Suprapubic skin (tissue), 4 donors: ENCODE data around the gene HTR3B. TPM values are rescaled to one million over a fixed set of nuclear protein-coding genes. Genes with fewer than 3 reads are reported as not detected.
"Not testable (repeated sequence)": the region's sequence is repeated elsewhere in the genome, so short reads cannot be mapped to it uniquely, and the experiment has no call there.

Experiments
- DNase-seq, 2 donors: peaks; one replicate each; pipeline ENCODE4 v3.0.0-alpha.2; 2019; ENCODE audit warnings: low spot score in 2 of 2
- H3K27ac ChIP-seq: fragments of 200-600 bp; sonication (generic); one replicate; pipeline ENCODE4 v1.5.1; 2019
- H3K27me3 ChIP-seq: fragments of 200-600 bp; sonication (generic); one replicate; pipeline ENCODE4 v1.5.1; 2019
- H3K36me3 ChIP-seq: fragments of 200-600 bp; sonication (generic); one replicate; pipeline ENCODE4 v1.5.1; 2019
- H3K4me1 ChIP-seq: fragments of 200-600 bp; sonication (generic); one replicate; pipeline ENCODE4 v1.5.1; 2019
- H3K4me3 ChIP-seq: fragments of 200-600 bp; sonication (generic); one replicate; pipeline ENCODE4 v1.5.1; 2019; ENCODE audit warnings: mild to moderate bottlenecking
- H3K9me3 ChIP-seq: fragments of 200-600 bp; sonication (generic); one replicate; pipeline ENCODE4 v1.5.1; 2019
- EP300 ChIP-seq: sonication (generic); formaldehyde crosslinking; IDR thresholded peaks from one replicate; pipeline ENCODE4 v1.6.1; 2017; ENCODE audit warnings: antibody characterized with exemption
- POLR2A ChIP-seq, 2 donors: fragments of 450-650 bp; IDR thresholded peaks; one replicate each; pipeline ENCODE4 v1.6.1; 2017; ENCODE audit warnings: antibody characterized with exemption in 2 of 2, mild to moderate bottlenecking in 2 of 2, moderate library complexity in 2 of 2
- POLR2AphosphoS5 ChIP-seq, 3 donors: sonication (generic); formaldehyde crosslinking; IDR thresholded peaks; one replicate each; pipeline ENCODE4 v1.6.1; 2017; ENCODE audit warnings: antibody characterized with exemption in 3 of 3
- WGBS: methylation state at CpG from one replicate; pipeline ENCODE4 v1.1.5; 2018; 5-methylcytosine and 5-hydroxymethylcytosine counted together
- total RNA-seq, 4 donors: library from RNA; depleted of rRNA; stranded (reverse); fragments of >200 nt; gene quantifications; one replicate each; pipeline ENCODE4 v1.1.0, GENCODE V29; 2016
- TF ChIP-seq, protein P1 (sequence below), 2 donors: fragments of 200-600 bp in 1 of 2; fragments of 450-650 bp in 1 of 2; sonication (generic) in 1 of 2; IDR thresholded peaks; one replicate each; pipeline ENCODE4 v1.5.1; 2016 to 2019; ENCODE audit warnings: antibody characterized with exemption in 2 of 2, mild to moderate bottlenecking in 1 of 2, moderate library complexity in 1 of 2

HTR3B gene
- total RNA-seq, 4 donors from 2014 or later = not detected

DNA sequence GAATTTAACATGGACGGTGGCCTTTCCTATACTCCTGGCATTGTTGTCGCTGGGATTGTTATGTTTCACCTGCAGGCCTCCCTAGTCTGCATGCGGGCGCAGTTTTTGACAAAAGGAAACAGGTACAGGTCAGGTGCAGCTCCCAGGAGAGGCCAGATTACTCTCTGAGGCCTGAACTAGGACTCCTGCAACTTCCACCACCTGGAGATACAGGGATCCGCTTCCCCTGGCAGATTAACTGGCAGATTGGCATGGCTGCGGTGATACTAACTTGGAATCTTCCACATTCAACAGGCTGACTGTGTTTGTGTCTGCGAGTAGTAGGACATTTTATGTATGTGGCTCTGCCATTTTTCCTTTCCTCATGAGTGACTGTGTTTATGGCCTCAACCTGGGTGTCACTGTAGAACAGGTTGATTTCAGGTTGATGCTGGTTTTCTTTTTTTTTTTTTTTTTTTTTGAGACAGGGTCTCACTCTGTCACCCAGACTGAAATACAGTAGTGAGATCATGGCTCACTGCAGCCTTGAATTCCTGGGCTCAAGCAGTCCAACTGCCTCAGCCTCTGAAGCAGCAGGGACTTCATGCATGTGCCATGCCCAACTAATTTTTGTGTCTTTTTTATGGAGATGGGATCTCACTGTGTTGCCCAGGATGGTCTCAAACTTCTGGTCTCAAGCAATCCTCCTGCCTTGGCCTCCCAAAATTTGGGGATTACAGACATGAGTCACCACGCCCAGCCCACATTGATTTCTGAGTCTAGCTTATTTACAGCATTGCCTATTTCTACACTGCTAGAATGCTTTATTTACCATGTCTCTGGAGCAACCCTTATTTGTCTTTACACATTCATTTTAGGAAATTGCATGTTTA lies 27.6 kb upstream of the HTR3B start:
- H3K36me3 ChIP-seq = no peaks in the 10 kb centered on the region
- WGBS = 93% methylated on average over 8 of the region's 8 CpGs
- no peak for DNase-seq
- H3K4me1 ChIP-seq = peaks cover 21% of the 10 kb centered on the region
- H3K27ac ChIP-seq = no peak overlapping the region
- no peaks in the 10 kb centered on the region for H3K9me3 ChIP-seq
- no peaks in the 10 kb centered on the region for H3K27me3 ChIP-seq
- no peak overlapping the region for H3K4me3 ChIP-seq
- TF ChIP-seq POLR2A (IDR thresholded peaks at IDR 0.05) (no peak), EP300 (no peak), POLR2AphosphoS5 (IDR thresholded peaks at IDR 0.05) (no peak)

DNA sequence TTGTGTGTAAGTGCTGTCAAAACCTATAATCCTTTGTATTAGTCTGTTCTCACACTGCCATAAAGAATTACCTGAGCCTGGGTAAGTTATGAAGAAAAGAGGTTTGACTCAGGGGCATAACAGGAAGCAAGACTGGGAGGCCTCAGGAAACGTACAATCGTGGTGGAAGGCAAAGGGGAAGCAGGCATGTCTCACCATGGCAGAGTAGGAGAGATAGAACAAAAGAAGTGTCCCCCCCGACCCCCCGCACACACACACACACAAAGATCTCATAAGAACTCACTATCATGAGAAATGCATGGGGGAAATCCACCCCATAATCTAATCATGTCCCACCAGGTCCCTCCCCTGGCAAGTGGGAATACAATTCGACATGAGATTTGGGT lies 26.9 kb upstream of the HTR3B start:
- Histone ChIP-seq H3K36me3 (no peaks in the 10 kb centered on the region), H3K4me1 (peaks cover 21% of the 10 kb centered on the region), H3K27ac (no peak overlapping the region), H3K9me3 (no peaks in the 10 kb centered on the region), H3K4me3 (no peak overlapping the region), H3K27me3 (no peaks in the 10 kb centered on the region)
- DNase-seq = no peak
- WGBS = 66% methylated on average over 5 of the region's 5 CpGs
- TF ChIP-seq, protein P1, sequence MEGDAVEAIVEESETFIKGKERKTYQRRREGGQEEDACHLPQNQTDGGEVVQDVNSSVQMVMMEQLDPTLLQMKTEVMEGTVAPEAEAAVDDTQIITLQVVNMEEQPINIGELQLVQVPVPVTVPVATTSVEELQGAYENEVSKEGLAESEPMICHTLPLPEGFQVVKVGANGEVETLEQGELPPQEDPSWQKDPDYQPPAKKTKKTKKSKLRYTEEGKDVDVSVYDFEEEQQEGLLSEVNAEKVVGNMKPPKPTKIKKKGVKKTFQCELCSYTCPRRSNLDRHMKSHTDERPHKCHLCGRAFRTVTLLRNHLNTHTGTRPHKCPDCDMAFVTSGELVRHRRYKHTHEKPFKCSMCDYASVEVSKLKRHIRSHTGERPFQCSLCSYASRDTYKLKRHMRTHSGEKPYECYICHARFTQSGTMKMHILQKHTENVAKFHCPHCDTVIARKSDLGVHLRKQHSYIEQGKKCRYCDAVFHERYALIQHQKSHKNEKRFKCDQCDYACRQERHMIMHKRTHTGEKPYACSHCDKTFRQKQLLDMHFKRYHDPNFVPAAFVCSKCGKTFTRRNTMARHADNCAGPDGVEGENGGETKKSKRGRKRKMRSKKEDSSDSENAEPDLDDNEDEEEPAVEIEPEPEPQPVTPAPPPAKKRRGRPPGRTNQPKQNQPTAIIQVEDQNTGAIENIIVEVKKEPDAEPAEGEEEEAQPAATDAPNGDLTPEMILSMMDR (IDR thresholded peaks at IDR 0.05) = no peak
- TF ChIP-seq POLR2A (IDR thresholded peaks at IDR 0.05) = no peak
- TF ChIP-seq EP300 = no peak
- no peak for TF ChIP-seq POLR2AphosphoS5 (IDR thresholded peaks at IDR 0.05)

DNA sequence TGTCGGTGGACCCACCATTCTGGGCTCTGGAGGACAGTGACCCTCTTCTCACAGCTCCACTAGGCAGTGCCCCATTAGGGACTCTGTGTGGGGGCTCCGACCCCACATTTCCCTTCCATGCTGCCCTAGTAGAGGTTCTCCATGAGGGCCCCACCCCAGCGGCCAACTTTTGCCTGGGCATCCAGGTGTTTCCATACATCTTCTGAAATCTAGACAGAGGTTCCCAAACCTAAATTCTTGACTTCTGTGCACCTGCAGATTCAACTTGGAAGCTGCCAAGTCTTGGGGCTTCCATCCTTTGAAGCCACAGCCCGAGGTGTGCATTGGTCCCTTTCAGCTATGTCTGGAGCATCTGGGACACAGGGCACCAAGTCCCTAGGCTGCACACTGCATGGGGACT lies 25.1 kb upstream of the HTR3B start:
- not testable (repeated sequence) for H3K27me3 ChIP-seq, H3K36me3 ChIP-seq, H3K9me3 ChIP-seq, H3K27ac ChIP-seq, DNase-seq, H3K4me3 ChIP-seq
- WGBS = 93% methylated on average over 4 of the region's 4 CpGs
- peaks cover 11% of the 10 kb centered on the region for H3K4me1 ChIP-seq

DNA sequence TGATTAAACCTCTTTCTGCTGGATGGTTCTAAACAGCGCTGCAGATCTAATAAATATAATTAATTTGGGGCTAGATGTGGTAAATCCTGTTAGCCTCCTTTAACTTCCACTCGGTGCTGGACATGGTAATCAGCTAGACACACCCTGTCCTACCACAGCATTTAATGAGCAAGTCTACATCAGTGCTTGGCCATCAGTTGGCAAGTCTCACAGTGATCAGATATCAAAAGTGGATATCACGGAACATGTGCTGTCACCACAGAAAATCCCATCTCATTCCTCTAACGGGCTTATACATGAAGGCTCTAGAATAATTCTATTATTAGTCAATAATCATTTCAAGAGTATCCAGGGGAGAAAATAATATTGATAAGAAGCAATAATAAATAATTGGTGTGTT lies 23.6 kb upstream of the HTR3B start:
- no peaks in the 10 kb centered on the region for H3K27me3 ChIP-seq
- WGBS = 78% methylated on average over 4 of the region's 4 CpGs
- peaks cover 6% of the 10 kb centered on the region for H3K4me1 ChIP-seq
- TF ChIP-seq, protein P1 (IDR thresholded peaks at IDR 0.05) = no peak
- TF ChIP-seq POLR2AphosphoS5 (IDR thresholded peaks at IDR 0.05) (no peak), POLR2A (IDR thresholded peaks at IDR 0.05) (no peak), EP300 (no peak)
- no peak for DNase-seq
- no peak overlapping the region for H3K27ac ChIP-seq
- no peaks in the 10 kb centered on the region for H3K36me3 ChIP-seq
- H3K9me3 ChIP-seq = no peaks in the 10 kb centered on the region
- H3K4me3 ChIP-seq = no peak overlapping the region

DNA sequence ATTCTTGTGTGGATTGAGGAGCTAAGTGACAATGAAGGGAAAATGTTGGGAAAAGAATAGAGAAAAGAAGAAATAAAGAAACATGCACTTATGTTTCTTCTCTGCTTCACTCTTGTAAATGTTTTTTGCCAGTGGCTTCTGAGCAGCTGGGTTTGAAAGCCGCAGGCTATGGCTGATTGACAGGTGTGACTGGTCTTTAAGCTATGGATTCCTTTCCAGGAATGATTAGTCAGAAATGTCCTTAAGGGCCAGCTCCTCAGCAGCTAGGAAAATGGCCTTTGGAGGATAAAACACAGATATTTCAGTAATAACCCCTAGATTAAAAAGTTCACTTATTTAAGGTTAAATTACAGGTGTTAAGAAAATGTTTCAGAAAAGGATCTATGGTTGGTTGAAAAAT lies 22.7 kb upstream of the HTR3B start:
- Histone ChIP-seq H3K4me3 (no peak overlapping the region), H3K27me3 (no peaks in the 10 kb centered on the region), H3K9me3 (no peaks in the 10 kb centered on the region), H3K27ac (no peak overlapping the region), H3K4me1 (no peaks in the 10 kb centered on the region), H3K36me3 (no peaks in the 10 kb centered on the region)
- no peak for DNase-seq
- no peak for TF ChIP-seq EP300
- TF ChIP-seq, protein P1 (IDR thresholded peaks at IDR 0.05) = no peak
- no peak for TF ChIP-seq POLR2A (IDR thresholded peaks at IDR 0.05)
- TF ChIP-seq POLR2AphosphoS5 (IDR thresholded peaks at IDR 0.05) = no peak
- 55% methylated on average over 1 of the region's 1 CpG for WGBS

DNA sequence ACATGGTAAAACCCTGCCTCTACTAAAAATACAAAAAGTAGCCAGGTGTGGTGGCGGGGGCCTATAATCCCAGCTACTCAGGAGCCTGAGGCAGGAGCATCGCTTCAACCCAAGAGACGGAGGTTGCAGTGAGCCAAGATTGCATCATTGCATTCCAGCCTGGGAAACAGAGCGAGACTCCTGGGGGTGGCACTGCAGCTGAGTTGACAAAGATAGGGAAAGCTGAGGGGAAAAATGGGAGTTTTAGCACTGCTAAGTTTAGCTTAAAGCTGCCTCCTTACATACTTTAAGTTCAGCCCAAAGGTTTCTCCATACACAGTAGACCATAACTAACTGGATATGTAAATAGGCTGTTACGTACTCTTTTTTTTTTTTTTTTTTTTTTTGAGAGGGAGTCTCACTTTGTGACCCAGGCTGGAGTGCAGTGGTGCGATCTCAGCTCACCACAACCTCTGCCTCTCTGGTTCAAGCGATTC lies 20.2 kb upstream of the HTR3B start:
- TF ChIP-seq POLR2A (IDR thresholded peaks at IDR 0.05) = no peak
- TF ChIP-seq POLR2AphosphoS5 (IDR thresholded peaks at IDR 0.05) = no peak
- no peak for TF ChIP-seq EP300
- peak in 1 of 2 donors; percentile 41 for DNase-seq
- Histone ChIP-seq H3K36me3 (no peaks in the 10 kb centered on the region), H3K4me3 (no peak overlapping the region), H3K9me3 (no peaks in the 10 kb centered on the region), H3K4me1 (no peaks in the 10 kb centered on the region), H3K27me3 (no peaks in the 10 kb centered on the region), H3K27ac (no peak overlapping the region)
- WGBS = 76% methylated on average over 7 of the region's 7 CpGs
